GM10266 (cell line): ENCODE measurements around the gene ANP32E.

Experiments used
- DNase-seq: peaks from one replicate; pipeline ENCODE4 v3.0.0; 2012; ENCODE audit errors: extremely low spot score
- TF ChIP-seq, protein P1 (sequence below): IDR thresholded peaks from 2 replicates; pipeline ENCODE4 v1.5.1; 2012; ENCODE audit warnings: mild to moderate bottlenecking, low read depth; ENCODE audit not compliant: control insufficient read depth, insufficient read depth; ENCODE audit errors: missing control alignments

ANP32E gene

DNA sequence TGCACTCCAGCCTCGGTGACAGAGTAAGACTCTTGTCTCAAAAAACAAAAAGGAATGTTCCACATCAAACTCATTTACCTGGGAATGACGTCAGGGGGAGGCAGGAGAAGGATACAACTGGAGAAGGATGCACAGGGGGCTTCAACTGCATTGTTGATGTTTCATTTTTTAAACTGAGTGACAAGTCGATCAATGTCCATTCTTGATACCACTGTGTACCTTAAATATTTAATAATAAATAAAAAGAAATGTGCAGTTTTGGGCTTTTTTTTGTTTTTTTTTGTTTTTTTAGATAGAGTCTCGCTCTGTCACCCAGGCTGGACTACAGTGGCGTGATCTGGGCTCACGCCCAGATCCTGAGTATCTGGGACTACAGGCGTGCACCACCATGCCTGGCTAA is 50.4 kb downstream of the ANP32E start:
- TF ChIP-seq, protein P1, sequence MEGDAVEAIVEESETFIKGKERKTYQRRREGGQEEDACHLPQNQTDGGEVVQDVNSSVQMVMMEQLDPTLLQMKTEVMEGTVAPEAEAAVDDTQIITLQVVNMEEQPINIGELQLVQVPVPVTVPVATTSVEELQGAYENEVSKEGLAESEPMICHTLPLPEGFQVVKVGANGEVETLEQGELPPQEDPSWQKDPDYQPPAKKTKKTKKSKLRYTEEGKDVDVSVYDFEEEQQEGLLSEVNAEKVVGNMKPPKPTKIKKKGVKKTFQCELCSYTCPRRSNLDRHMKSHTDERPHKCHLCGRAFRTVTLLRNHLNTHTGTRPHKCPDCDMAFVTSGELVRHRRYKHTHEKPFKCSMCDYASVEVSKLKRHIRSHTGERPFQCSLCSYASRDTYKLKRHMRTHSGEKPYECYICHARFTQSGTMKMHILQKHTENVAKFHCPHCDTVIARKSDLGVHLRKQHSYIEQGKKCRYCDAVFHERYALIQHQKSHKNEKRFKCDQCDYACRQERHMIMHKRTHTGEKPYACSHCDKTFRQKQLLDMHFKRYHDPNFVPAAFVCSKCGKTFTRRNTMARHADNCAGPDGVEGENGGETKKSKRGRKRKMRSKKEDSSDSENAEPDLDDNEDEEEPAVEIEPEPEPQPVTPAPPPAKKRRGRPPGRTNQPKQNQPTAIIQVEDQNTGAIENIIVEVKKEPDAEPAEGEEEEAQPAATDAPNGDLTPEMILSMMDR, result no peak
- DNase-seq, result no peak

DNA sequence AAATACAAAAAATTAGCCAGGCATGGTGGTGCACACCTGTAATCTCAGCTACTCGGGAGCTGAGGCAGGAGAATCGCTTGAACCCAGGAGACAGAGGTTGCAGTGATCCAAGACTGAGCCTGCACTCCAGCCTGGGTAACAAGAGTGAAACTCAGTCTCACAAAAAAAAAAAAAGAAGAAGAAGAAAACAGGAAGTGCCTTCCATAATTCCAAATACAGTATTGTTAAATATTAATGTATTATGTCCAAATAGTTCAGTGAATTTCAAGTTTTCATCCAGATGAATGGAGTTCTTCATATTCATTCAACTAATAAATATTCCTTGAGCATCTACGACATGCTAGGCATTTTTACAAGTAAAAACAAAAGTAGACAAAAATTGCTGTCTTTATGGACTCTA is 52.9 kb downstream of the ANP32E start:
- no peak for DNase-seq
- TF ChIP-seq, protein P1, result no peak

DNA sequence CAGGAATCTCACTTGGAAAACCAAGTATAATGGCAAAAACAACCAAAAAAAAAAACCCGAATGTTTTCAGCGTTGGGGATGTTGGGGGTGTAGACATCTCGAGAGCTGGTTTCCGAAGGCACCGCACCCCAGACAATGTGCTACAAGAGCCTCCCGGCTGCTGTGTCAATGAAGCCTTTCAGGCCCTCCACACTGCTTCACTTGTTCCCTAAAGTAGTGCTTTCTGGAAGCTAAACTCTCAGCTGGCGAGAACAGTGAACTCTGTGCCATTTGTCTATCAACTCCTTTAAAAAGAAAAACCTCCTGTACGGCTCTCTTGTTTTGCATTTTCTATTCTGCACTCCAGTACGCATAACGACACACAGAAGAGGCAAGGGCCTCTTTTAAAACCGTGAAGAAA is 53.7 kb downstream of the ANP32E start:
- no peak for DNase-seq
- TF ChIP-seq, protein P1, result no peak

DNA sequence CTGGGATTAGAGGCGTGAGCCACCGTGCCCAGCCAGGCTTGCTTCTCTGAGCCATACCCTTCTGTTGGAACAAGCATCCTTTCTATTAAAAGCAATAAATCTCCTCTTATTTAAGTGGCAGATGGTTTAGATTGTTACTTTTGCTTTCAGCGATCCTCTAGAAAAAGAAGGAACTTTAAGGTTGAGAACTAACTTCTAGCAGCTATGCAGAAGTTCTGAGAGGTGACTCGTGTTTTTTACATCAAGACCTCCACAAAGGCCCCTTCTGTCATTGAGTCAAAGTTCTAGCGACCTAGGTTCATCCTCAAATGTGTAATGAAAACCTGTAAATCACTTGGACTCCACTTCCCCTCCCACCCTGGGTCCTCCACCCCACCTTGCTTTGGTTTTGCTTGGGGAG is 55.4 kb downstream of the ANP32E start:
- TF ChIP-seq, protein P1, result no peak
- no peak for DNase-seq

DNA sequence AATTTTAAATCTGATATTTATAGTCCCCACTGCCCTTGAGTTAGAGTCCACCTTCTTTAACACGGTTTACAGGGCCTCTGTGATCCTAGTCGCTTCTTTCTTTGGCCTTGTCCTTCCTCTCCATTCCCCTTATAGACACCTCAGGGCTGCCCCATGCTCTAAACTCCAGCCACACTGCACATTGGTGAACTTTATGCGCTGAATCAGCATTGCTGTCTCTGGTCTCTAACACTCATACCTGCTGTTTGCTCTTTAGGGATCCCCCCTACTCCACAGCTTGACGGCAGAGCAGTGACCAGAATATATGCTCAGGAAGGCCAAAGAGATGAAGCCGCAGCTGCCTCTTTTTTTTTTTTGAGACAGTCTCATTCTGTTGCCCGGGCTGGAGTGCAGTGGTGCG is 56.0 kb downstream of the ANP32E start:
- TF ChIP-seq, protein P1, result no peak

DNA sequence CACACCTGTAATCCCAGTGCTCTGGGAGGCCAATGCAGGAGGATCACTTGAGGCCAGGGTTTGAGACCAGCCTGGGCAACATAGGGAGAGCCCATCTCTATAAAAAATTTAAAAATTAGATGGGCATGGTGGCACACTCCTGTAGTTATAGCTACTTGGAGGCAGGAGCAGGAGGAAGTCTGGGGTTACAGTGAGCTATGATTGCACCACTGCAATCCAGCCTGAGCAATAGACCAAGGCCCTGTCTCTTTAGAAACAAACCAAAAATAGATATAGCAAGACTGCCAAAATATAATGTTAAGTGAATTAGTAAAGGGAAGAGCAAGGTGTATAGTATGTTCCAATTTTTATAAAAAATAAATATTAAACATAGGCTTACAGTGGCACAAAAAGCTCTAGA is 57.4 kb downstream of the ANP32E start:
- no peak for DNase-seq
- TF ChIP-seq, protein P1, result no peak

More for the DNA sequence above, 56.0 kb downstream of the ANP32E start:
- no peak for DNase-seq

DNA sequence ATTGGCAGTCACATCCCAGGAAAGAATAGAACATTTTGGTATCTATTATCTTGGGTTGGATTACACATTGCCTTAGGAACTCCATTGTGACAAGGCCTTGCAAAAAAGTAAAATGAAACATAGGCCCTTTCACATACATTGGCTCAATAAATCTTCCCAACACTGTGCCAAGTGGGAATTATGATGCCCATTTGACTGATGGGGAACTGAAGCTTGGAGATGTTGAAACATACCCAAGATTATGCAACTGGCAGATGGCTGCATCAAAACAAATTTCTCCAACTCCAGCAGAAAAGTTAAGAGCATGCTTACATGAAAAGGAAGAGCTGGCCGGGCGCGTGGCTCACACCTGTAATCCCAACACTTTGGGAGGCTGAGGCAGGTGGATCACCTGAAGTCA is 59.3 kb downstream of the ANP32E start:
- no peak for DNase-seq
- TF ChIP-seq, protein P1, result no peak
